ENCODE measurements around the gene ACADL. TPM values are rescaled to one million over a fixed set of nuclear protein-coding genes. Genes with fewer than 3 reads are reported as not detected.

ACADL gene
- total RNA-seq = 9.2 TPM

- DNase-seq = no peak
Measured at GRCh38 chr2:210224941-210225672, at the start of gene ACADL. ACADL (minus strand) TSS chr2:210225447; CDS start chr2:210225263, 184 bp downstream.

DNA sequence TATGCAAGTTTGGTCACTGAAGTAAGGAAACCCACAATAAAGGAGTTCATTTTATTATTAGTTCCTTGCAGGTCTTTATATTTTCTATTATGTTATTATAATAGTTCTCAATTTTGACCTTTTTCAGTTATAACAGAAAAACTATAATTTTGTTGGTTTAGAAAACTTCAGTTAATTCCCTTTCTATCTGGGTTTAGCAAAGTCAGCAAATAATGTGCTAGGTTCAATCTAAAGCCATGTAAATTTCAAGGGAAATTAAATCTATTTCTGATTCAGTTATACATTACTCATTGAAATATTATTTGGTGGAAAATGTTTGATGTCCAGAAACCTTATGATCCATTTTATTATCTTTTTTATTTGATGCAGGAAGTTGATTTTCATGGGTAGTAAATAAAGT lies 46.1 kb upstream of the ACADL start:
- no peak for DNase-seq

DNA sequence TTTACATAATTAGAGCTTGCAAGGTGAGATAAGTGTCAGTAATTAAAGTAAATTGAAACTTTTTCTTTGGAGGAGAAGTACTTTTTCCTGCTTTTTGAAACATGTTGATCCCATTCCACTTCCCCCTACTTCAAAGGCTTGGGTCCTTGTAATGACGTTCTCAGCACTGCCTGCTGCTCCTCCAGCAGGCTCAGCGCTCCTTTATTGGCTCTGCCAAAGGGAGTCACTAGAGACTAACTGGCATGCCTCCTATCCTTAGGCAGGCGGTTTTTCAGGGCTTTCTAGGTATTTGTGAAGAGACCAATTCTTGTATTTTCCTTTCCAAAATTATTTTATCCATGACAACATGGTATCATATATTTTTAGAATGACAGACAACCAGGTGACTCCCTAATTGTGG lies 43.9 kb upstream of the ACADL start:
- no peak for DNase-seq

- no peak for DNase-seq
Measured at GRCh38 chr2:210268281-210268680, 43.0 kb upstream of the ACADL start.

GRCh38 chr2:210267698-210268097 lies 42.5 kb upstream of the ACADL start:
- no peak for DNase-seq

DNA sequence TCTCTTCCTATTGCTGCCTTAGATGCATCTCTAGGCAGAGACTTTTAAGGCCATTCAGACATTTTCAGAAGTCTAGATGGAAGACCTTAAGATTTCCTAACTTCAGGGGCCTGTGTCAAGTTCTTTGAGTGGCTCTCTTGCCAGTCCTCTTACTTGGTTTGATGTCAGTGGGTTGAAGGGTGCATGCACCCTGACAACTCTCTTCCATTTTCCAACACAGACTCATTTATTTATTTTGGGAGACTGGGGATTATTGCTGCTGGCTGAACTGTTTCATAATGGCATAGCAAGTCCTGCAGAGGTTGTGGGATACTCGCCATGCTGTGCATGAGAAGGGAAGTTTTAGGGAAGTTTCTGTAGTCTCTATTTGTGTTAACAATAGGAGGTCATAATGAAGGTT lies 39.0 kb upstream of the ACADL start:
- no peak for DNase-seq

DNA sequence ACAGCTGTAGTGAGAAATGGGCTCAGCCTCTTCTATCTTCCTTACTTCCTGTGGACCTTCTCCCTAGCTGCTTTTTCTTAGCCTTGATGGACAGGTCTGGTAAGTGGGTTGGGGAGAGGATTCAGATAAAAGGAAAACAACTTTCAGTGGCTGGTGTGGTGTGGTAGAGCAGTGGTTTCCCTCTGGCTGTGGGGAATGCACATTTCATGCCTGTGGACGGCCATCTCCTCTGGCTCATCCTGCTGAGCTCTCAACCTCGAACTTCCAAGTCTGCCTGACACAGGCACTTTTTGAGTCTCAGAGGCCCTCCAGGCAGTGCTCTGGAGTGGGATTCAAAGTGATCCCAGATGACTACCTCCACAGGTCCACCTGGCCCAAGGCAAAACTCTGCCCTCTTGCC lies 38.6 kb upstream of the ACADL start:
- DNase-seq = no peak

DNA sequence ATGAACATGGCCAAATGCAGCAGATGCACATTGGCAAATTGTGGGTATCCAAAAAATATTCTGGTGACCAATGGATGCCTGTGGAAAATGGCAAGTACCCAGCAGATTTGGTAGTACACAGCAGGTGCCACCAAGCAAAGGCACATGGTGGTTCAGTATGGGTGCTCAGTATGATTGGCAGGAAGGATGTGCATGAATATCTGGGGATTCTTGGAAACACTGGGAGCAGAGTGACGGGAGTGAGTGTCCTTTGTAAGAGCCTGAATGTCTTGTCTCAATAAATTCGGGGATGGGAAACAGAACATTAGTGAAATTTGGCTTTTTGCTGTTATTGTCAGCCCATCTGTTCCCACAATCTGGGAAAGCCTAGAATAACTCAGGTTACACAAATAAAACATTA lies 36.8 kb upstream of the ACADL start:
- no peak for DNase-seq

- DNase-seq = no peak
Measured at GRCh38 chr2:210259687-210260086, 34.4 kb upstream of the ACADL start.

GRCh38 chr2:210252699-210253606 lies 27.7 kb upstream of the ACADL start:
- DNase-seq = no peak

DNA sequence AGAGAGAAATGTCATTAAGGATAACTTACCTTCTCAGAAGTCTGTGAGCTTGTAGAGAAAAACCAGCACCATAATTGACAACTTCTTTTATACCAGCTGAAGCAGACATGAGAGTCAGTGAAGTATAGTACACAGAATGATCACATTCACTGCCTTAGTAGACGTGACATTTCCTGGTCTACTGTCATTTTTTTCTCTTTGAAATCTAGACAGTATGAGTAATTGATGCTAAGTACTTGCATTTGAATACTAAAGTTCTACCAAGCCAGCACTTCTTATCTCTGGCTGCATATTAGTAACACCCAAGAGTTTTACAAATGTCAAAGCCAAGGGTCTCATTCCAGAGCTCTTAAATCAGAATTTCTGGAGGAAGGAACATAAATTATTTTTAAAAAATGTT lies 25.4 kb upstream of the ACADL start:
- no peak for DNase-seq

GRCh38 chr2:210233487-210233886 lies 8.2 kb upstream of the ACADL start:
- DNase-seq = no peak

- no peak for DNase-seq
Measured at GRCh38 chr2:210230984-210231383, 5.7 kb upstream of the ACADL start.

- DNase-seq = no peak
Measured at GRCh38 chr2:210230518-210230917, 5.3 kb upstream of the ACADL start.

DNA sequence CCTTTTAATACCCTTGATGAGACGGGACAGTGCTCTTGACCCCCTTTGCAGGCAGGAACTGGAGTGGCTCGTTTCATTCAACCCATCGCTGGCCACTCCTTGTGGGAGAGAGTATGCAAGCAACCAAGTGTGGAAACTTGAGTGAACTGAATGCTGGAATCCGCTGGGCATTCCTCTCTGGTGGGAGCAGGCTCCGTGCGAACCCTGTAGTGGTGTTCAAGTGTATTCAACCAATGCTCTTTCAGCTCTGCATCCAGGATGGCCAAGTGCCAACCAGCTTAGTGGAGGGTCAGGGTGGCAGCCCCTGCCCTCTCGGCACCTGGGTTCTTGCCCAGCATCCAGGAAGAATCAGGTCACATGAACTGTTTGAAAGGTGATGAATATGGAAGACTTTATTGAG lies 3.3 kb upstream of the ACADL start:
- DNase-seq = no peak

DNA sequence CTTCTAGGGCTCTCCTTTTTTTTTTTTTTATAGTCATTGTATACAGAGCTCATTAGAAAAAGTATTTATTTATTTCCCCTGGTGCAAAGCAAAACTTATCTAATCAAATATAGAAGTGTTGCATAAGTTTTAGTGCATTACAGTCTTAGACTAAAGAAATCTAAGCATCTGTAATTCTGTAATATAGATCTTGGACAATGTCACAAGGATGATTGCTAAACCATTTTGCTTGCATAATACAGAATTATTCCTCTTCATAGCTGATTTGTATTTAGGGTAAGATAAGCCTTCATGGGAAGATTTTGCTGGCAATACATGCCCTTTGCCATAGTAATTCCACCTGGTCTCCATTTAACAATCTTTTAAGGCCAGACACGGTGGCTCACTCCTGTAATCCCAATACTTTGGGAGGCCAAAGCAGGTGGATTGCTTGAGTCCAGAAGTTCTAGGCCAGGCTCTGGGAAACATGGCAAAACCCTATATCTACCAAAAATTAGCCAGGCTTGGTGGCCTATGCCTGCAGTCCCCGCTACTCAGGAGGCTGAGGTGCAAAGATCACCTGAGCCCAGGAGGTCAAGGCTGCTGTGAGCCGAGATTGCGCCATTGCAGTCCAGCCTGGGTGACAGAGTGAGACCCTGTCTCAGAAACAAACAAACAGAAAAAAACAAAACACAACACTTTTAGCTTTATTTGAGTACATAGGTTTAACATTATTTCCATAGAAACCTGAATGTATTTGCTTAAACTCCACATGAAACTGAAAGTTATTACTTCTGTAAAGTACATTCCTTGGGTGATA lies 2.2 kb upstream of the ACADL start:
- DNase-seq = no peak

DNA sequence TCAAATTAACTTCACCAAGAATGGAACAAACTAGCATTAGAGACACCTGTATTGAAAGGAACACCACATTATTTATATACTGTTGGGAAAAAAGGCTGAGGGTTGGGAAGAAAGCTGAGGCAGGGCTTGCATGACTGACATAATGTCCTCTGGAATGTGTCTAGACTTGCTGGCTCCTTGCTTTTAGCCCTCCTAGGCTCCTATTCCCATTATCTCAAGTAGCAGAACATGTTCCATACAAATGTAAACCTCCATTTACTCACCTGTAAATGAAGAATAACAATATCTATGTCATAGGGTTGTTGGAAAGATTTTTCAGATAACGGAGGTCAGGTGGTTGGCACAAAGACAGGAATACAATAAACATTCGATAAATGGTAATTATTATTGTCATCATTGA lies 976 bp upstream of the ACADL start:
- no peak for DNase-seq

DNA sequence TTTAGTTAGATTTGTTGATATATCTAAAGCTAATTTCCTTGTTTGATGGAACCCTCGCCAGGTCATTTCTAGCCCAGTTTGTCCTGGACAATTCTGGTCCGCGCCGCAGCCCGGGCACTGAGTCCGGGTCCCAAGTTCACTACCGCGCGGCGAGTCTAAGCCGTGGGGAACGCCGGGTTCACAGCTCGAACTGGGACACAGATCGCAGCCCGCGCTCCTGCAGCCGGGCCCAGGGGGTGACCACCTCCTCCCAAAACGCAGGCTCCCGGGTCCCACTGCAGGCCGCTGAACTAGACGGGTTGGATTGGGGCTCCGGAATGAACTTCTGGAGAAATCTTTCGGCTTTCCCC lies 681 bp downstream of the ACADL start:
- DNase-seq = no peak

DNA sequence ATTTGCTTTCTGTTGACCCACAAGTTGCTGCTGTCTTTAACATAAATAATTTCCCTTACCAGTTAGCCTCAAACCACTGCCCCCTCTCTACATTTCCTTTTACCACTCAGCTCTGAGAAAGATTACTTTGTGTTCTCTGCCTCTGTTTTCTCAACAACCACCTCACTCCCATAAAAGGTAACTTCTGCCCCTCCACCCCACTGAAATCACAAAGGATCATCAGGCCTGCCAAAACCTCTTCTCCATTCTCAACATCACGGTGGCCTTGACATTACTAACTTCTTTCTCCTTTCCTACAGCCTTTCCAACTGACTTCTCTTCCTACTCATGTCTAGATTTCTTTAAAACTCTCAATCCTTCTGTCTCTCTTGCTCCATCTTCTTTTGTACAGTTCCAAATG lies 10.1 kb downstream of the ACADL start:
- no peak for DNase-seq

DNA sequence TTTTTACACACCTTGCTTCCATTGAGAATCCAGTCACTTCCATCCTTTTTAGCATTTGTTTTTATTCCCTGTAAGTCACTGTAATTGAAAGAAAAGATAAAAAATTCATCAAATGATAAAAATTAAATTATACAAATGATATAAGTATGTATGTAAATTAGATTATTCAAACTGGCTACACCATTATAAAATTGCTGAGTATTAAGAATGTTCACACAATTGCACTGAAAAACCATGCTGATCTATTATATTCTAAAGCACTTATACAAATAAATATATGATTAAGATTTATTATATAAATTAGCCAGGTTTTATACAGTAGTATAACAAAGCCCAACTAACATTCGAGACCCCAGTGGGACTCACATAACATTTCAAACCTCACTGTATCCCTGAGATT lies 15.1 kb downstream of the ACADL start:
- no peak for DNase-seq

DNA sequence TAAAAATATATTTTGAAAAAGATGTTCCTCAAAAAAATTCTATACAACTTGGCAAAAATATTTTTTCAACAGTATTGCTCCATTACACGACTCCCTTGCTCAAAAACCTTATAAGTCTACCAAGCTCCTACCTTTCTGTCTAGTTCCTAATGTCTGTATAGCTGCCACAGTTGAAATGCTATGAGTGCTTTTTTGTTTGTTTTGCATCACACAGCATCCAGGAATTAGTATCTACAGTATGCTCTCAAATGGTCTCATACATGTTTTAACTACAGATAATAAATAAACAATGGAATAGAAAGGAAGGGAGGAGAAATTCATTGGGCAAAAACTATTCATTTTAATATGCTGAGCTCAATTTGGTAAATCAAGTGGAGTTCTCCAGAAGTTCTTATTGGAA lies 17.3 kb downstream of the ACADL start:
- no peak for DNase-seq

DNA sequence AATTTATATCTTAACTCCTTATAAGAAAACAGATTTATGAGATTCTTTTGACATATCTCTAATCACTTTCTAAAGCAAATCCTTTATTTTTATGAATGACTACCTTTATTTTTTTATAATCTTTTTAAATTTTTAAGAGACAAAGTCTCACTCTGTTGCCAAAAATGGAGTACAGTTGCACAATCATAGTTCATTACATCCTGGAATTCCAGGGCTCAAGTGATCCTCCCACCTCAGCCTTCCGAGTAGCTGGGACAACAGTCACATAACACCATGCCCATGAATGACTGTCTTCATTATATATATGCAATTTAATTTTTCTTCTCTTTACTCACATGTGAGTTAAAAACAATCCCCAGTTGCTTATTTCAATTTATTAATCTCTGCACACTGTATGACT lies 21.7 kb downstream of the ACADL start:
- no peak for DNase-seq

- no peak for DNase-seq
Measured at GRCh38 chr2:210203147-210203546, 22.1 kb downstream of the ACADL start.
